GM12892 (cell line): ENCODE data around the gene ASPHD2.

Experiments used
- POLR2A ChIP-seq: IDR thresholded peaks from 2 replicates; pipeline ENCODE4 v1.6.1; 2011; ENCODE audit warnings: low read depth, low read length, control low read depth
- TAF1 ChIP-seq: IDR thresholded peaks from 2 replicates; pipeline ENCODE4 v1.6.1; 2011; ENCODE audit warnings: low read depth, mild to moderate bottlenecking, control low read depth, low read length, borderline replicate concordance

- TF ChIP-seq TAF1, result no peak
- TF ChIP-seq POLR2A, result no peak
These were observed 31.1 kb downstream of the ASPHD2 start for GRCh38 chr22:26460202-26460601.
